Fibroblast of skin of right quadriceps (primary cell): Measurements from ENCODE around the gene SAMD8.
"Not testable (repeated sequence)": the region's sequence is repeated elsewhere in the genome, so short reads cannot be mapped to it uniquely, and the experiment has no call there.

Experiments used
- DNase-seq: peaks from one replicate; pipeline ENCODE4 v3.0.0-alpha.2; 2013

Gene SAMD8

DNA sequence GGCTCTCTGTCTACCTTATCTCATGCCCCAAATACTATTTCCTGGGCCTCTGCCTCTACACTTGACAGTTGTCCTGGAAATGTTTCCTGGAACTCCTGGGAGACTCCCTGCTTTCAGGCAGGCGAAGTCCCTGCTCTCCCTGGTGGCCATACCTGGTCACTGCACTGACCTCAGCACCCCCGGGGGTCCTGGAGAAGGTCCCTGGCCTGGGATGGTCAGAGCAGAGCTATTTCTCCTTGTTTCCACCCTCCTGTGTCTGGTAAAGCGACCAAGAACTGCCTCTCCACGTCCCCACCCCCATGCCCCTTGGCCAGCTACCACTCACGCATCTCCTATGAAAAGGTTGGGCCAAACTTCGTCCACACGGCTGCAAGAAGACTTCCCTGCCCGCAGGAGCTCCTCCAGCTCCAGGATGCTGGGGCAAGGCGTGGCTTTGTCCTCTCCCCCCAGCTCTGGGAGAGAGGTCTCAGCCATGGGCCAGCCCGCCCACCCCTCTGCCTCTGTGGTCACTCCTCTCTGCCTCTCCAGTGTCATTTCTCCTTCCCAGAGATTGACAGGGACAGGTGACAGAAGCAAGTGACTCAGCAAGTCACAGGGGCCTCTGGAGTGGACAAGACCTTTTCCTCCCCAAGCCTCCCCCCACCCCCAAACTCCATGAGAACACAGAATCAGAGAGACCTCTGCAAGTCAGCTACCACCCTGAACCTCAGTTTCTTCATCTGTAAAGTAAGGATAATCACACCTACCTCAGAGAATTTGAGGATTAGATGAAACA, 2.6 kb upstream of the SAMD8 start:
- DNase-seq: peak; percentile 20

DNA sequence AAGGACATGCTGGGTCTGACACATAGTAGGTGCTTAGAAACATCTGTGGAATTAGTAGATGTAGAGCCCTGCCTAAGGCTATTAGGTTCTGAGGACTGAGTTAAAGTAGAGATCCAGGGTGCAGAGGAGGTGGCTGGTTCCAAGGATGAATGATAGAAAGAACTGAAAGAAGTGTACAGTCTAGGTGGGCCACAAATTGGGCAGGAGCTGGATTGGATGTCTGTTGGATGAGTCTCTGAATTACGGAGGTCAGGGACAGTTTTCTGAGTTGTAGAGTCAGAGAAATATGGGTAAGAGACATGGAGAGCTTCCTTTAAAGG, 2.0 kb upstream of the SAMD8 start:
- DNase-seq: no peak

DNA sequence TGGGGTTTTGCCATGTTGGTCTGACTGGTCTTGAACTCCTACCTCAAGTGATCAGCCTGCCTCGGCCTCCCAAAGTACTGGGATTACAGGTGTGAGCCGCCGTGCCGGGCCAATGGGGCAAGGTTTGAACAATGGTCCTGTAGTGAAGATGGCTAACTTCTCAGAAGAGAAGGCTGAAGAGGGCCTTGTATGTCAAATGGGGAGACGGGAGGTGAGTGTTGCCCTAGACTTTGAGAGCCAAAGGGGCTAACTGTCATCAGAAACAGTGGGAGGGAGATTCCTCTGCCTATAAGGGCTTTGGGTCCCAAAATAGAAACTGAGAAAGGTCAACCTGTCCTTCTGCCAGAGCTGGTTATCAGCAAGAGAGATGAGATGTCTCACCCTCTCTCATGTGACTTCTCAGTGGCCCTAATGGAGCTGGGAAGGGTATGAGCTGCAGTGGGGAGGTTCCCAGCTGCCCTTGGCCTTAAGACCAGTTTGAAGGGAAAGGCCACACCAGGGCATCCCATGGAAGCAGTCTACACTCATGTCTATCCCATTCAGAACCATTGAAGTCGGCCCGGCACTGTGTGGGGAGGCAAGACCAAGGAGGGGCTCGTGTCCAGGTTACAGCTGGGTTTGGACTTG, 1.3 kb upstream of the SAMD8 start:
- no peak for DNase-seq

DNA sequence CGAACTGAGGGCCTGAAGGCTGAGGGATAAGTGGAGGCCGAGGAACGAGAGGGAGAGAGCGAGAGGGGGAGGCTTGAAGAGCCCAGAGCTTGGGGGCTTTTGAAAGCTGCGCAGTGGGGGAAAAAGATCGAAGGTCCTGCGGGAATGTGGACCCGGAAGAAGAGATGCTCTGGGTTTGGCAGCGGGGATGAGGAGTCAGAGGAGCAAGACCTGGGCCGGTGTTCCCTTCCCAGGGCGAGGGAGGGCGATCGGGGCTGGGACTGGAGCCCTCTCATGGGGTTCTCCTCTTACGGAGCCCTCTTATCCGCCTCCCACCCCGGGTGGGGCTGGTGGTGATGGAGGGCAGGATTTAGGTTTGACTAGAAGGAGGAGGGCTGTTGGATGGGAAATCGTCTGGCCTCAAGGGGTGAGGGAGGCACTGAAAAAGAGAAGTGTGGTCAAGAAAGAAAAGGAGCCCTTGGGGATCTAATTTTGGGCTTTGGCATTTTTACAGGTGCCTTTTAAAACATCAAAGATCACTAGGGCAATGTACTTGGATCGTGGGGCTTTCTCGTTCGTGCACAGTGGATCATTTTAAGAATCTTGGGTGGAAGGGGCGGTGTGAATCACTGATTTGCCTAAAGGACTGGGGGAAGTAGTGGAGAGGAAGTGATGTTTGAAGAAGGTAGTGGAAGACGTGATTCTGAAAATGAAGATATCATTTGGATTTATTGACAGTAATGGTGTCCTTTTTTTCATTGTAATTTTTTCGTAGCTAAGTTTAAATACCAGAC, 637 bp downstream of the SAMD8 start:
- DNase-seq: peak; percentile 55

DNA sequence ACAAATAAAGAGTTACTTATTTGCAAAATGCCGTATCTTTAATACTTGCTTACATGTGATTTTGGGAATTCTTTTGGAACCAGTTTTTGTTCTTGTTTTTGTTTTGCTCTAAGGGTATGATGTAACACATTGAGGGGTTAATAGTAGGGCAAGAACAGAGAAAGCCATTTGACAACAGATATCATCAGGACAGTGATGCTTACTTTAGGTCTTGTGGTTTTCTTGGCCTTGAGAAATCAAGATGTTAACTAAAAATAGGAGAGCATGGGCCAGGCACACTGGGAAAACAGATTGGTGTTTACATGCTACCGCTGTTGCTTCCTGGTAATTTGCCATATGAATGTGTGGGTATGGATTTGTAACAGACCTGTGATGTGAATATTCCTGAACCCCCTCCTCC, 3.7 kb downstream of the SAMD8 start:
- peak; percentile 34 for DNase-seq

DNA sequence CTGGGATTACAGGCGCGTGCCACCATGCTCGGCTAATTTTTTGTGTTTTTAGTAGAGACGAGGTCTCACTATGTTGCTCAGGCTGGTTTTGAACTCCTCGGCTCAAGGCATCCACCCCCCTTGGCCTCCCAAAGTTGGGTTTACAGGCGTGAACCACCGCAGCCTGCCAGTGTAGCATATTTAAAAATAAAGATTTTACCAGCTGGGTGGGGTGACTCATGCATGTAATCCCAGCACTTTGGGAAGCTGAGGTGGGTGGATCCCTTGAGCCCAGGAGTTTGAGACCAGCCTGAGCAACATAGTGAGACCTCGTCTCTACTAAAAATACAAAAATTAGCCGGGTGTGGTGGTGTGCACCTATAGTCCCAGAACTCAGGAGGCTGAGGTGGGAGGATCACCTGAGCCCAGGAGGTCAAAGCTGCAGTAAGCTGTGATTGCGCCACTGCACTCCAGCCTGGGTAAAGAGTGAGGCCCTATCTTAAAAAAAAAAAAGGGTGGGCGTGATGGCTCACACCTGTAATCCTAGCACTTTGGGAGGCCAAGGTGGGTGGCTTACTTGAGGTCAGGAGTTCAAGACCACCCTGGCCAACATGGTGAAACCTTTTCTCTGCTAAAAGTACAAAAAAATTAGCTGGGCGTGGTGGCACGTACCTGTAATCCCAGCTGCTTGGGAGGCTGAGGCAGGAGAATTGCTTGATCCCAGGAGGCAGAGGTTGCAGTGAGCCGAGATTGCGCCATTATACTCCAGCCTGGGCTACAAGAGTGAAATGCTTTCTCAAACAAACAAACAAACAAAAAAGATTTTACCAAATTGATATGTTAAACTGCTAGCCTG, 5.7 kb downstream of the SAMD8 start:
- DNase-seq: peak; percentile 28

DNA sequence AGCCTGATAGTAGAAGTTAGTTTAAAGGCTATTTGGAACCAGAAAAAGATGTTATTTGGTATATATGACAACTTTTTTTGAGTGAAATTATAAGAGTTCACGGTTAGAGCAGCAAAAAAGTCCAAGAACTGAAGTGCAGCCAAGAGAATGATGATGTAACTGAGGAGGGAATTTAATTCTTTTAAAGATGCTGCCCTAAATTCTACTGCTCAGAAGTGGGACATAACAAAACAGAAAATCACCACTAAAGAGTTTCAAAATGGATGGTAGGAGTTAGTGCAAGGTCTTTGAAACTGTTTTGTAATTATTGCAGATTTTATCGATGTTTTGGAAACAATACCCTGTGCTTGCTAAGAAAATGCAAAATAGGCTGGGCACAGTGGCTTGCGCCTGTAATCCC, 6.5 kb downstream of the SAMD8 start:
- no peak for DNase-seq

DNA sequence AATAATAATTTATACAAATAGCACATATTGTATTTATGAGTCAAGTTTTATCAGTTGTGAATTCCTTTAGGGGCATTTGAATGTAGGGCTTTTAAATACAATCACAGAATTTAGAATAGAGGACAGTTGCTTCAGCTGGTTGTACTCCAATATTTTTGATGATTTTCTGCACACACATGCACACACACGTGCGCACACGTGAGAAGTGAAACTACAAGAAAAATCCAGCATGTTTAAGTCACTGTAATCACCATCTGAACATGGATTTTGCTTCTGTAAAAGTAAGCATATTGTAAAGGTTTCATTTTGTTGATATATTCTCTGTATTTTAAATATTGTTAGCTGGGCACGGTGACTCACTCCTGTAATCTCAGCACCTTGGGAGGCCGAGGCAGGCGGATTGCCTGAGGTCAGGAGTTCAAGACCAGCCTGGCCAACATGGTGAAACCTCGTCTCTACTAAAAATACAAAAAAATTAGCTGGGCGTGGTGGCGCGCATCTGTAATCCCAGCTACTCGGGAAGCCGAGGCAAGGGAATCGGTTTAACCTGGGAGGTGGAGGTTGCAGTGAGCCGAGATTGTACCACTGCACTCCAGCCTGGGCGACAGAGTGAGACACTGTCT, 8.1 kb downstream of the SAMD8 start:
- DNase-seq: not testable (repeated sequence)

DNA sequence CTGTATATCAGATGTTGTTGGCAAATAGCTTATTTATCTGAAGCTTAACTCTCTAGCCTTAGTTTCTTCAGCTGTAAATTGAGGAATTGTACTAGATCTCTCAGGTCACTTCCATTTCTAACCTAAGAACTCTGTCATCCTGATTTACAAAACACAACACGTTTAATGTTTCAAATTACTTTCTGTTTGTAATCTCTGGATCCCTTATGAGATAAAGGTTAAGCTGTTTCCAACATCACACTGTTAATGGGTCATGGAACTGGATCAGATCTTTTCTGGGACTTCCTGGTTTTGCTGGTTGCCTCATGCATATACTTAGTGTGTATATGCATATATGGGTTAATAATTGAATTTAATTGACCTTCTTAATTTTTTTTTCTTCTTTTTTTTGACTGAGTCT, 9.9 kb downstream of the SAMD8 start:
- no peak for DNase-seq

DNA sequence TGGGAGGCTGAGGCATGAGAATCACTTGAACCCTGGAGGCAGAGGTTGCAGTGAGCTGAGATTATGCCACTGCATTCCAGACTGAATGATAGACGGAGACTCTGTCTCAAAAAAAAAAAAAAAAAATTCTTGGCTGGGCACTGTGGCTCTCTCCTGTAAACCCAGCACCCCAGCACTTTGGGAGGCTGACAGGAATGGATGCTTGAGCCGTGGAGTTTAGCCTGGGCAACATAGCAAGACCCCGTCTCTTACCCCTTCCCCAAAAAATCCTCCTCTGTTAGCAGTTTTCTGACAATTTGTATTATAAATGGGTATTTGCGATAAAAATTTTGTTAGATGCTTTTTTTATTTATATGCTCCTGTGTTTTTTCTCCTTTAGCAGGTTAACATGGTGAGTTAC, 11.0 kb downstream of the SAMD8 start:
- no peak for DNase-seq

DNA sequence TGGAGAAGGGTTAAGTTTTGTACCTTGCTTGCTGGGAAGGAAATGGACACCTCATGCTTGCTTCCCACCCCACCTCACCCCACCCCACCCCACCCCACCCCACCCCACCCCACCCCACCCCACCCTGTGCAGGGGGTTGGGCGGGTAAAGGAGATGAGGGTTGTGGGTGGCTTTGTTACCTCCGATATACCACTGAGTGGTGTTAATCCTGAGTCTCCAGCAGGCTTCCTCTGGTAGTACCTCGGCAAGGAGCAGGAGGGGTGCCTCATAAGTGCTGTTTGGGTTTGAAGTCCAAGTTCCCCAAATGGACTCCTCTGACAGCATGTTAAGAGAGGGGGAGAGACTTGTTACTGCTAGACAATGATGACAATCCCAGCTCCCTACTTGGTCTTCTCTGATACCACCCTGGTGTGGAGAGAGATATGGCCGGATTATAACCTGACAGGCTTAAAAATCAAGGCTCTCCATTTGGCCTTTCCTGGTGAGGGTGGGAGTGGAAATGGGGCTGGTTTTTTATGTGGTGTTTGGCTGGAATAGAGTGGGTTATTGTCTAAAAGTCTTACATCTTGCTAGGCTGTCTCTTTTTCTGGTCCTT, 11.7 kb downstream of the SAMD8 start:
- no peak for DNase-seq

DNA sequence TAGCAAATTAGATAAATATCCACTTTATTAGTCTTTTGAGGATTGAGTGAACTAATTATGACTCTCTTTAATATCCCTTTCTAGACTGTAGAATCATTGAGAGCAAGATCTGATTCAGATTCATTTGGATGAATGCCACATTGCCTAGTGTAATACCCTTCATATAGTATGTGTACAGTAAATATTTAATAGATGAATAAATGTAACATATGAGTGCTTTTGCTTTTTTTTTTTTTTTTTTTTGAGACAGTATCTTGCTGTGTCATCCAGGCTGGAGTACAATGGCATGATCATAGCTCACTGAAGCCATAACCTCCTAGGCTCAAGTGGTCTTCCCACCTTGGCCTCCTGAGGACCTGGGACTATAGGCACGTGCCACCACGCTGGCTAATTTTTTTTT, 14.8 kb downstream of the SAMD8 start:
- DNase-seq: peak; percentile 59

DNA sequence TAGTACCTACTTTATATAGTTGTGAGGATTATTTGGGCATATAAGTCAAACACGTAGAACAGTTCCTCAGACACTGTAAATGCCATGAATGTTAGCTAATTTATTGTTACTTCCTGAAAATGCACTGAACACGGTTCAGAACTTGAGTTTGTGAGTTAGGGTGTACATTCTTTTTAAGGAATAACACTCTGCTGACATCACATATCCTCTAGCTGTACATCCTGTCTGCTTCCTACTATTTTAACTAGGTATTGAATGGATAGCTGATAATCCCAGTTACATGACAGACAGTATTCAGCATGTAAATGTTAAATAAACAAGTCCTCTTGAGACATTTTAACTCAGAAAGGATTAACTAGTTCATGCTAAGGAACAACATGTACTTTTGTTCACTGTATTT, 16.0 kb downstream of the SAMD8 start:
- peak; percentile 43 for DNase-seq

DNA sequence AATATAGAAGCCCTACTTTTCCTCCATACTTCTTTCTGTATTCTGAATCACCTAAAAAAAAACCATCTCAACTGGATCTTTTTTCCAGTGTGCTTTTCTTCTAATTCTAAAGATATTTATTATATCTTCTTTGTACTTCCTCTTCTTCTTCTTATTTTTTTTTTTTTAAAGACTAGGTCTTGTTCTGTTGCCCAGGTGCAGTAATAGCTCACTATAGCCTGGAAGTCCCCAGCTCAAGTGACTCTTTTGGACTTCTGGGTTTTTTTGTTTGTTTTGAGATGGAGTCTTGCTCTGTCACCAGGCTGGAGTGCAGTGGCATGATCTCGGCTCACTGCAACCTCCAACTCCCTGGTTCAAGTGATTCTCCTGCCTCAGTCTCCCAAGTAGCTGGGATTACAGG, 17.5 kb downstream of the SAMD8 start:
- not testable (repeated sequence) for DNase-seq

DNA sequence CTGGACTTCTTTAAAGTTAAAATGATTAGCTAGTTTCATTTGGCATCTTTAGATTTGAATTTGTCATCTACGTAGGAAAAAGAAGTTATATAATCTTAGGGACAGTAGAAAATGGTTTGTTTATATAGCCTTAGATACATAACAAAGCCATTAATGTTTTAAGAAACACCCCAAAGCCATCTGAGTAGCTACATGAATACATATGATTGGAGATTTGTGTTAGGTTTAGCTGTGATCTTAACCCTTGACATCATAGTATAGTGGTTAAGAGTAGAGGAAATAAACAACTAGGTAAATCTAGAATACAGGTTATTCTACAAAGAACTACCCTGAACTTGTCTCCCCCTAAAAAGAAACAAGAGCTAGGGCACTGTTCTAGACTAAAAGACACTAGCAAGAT, 18.1 kb downstream of the SAMD8 start:
- DNase-seq: no peak

DNA sequence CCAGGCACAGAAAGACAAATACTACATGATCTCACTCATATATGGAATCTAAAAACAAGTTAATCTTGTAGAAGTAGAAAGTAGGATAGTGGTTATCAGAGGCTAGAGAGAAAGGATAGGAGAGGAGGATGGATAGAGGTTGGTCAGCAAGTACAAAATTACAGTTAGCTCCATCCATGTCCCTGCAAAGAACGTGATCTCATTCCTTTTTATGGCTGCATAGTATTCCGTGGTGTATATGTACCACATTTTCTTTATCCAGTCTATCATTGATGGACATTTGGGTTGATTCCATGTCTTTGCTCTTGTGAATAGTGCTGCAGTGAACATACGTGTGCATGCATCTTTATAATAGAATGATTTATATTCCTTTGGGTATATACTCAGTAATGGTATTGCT, 22.2 kb downstream of the SAMD8 start:
- not testable (repeated sequence) for DNase-seq

DNA sequence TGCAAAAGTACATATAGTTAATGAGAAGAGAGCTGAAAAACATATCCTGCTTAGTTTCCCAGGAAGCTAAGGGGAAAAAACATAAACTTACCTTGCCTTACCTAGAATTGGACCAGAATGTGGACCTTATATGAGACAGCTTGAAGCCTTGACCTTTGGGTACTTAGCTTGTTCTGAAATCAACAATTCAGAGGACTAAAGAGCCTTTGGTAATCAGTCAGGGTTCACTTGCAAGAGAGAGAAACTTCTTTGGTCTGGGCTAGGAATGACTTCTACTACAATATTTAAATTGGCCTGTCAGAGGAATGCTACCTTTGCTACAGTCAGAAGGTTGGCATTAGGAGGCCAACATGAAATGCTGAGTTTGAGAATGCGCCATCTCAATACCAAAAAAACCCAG, 24.9 kb downstream of the SAMD8 start:
- no peak for DNase-seq

DNA sequence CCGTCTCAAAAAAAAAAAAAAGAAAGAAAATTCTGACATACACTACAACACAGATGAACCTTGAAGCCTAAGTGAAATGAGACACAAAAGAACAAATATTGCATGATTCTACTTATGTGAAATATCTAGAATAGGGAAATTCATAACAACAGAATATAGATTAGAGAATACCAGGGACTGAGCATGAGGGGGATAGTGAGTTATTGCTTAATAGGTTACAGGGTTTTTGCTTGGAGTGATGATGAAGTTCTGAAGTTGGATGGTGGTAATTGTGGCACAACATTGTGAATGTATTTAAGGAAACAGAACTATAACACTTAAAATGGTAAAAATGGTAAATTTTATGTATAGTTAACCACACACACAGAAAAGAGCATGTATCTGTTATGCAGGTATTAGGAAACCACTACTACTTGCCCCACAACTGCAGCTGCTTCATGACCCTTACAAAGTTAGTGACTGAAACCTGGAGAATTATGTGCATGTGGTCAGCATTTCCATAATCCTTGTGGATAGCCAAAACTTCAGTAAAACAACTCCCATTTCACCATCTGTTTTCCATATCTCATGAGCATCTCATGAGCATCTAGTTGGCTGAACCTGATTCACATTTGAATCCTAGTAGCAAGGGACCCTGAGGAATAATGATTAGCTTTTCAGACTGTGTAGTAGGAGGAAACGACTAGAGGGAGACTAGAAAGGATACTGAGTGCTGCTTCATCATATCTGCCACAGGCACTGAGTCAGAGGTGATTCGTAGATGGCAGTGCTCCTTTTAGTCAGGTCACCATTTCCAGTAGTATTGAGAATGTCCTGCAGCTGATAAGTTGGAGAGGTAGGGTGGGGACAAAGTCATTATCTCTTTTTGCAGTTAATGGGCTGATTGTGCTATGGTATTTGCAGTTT, 26.3 kb downstream of the SAMD8 start:
- DNase-seq: peak; percentile 74

DNA sequence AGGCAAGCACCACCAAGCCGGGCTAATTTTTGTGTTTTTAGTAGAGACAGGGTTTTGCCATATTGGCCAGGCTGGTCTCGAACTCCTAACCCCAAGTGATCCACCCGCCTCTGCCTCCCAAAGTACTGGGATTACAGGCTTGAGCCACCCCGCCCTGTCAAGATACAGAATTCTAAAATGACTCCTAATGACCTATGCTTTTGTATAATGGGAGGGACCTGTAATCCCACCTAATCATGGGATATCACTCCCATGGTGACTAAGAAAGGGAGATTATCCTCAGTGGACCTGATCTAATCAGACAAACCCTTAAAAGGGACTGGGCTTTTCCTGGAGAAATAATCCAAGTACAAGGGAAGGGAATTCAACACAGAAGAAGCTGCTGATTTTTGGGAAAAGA, 28.8 kb downstream of the SAMD8 start:
- DNase-seq: no peak

DNA sequence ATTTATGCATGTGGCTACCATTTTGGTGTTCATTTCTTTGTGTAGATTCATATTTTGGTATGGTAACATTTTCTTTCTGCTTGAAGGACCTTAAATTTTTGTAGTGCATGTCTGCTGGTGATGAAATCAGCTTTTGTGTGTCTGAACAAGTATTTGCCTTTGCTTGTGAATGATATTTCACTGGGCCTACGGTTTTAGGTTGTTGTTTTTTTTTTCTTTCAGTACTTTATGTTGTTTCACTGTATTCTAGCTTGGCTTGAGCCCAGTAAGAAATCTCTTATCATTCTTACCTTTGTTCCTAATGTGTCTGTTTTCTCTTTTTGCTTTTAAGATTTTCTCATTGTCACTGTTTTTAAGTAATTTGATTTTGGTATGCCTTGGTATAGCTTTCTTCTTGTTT, 31.9 kb downstream of the SAMD8 start:
- DNase-seq: no peak

DNA sequence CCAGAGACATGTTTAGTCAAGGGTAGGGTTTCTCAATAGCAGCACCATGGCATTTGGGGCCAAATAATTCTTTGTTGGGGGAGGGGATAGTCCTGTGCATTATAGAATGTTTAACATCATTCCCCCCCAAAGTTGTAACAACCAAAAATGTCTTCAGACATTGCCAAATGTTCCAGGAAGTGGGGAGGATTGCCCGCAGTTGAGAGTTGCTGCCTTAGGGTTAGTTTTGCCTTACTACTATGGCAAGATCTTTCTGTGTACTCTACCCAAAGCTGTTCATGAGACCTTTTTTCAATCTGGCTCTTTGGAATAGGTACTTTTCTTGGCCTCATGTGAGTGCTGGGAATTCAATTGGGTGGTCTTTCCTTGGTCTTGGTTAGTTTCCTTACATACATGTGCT, 34.1 kb downstream of the SAMD8 start:
- DNase-seq: no peak
